A549 (cell line): ENCODE data around the gene HSD3B2.

ENCODE experiments used
- EHF ChIP-seq: fragments of 250-450 bp; sonication (Bioruptor Pico); IDR thresholded peaks from 2 replicates; pipeline ENCODE4 v1.5.0; 2020; ENCODE audit warnings: mild to moderate bottlenecking
- JUN ChIP-seq, 2 experiments: fragments of >200 bp; sonication (Bioruptor Twin); formaldehyde crosslinking; IDR thresholded peaks; 2 replicates in 1 of 2; 3 replicates in 1 of 2; pipeline ENCODE4 v1.6.1; 2016 to 2017
- JUNB ChIP-seq: fragments of >200 bp; sonication (Bioruptor Twin); formaldehyde crosslinking; IDR thresholded peaks from 2 replicates; pipeline ENCODE4 v1.6.1; 2016
- KDM1A ChIP-seq: fragments of 200-600 bp; sonication (generic); IDR thresholded peaks from 2 replicates; pipeline ENCODE4 v1.6.1; 2016; ENCODE audit warnings: low read depth, mild to moderate bottlenecking
- POLR2A ChIP-seq: IDR thresholded peaks from 2 replicates; pipeline ENCODE4 v1.6.1; 2012; ENCODE audit warnings: mild to moderate bottlenecking, low read length
- POLR2AphosphoS2 ChIP-seq: conservative IDR thresholded peaks from 2 replicates; pipeline ENCODE4 v1.6.1; 2012; ENCODE audit warnings: low read length, improper control_type of control experiment, inconsistent platforms
- RFX5 ChIP-seq: fragments of 450-650 bp; IDR thresholded peaks from 2 replicates; pipeline ENCODE4 v1.7.1; 2014; ENCODE audit warnings: antibody characterized with exemption, mild to moderate bottlenecking, moderate library complexity
- SMC3 ChIP-seq: fragments of >200 bp; sonication (Bioruptor Twin); formaldehyde crosslinking; IDR thresholded peaks from 3 replicates; pipeline ENCODE4 v1.6.1; 2018; ENCODE audit warnings: inconsistent platforms
- TF ChIP-seq, protein P1 (sequence below): fragments of >200 bp; sonication (Bioruptor Twin); formaldehyde crosslinking; IDR thresholded peaks from 3 replicates; pipeline ENCODE4 v1.5.1; 2016
- TF ChIP-seq, protein P2 (sequence below): IDR thresholded peaks from 2 replicates; pipeline ENCODE4 v1.6.1; 2012
- TF ChIP-seq, protein P3 (sequence below): fragments of 450-650 bp; IDR thresholded peaks from 2 replicates; pipeline ENCODE4 v1.6.1; 2014; ENCODE audit warnings: antibody characterized with exemption
- TF ChIP-seq, protein P4 (sequence below): fragments of 250-450 bp; sonication (Bioruptor Pico); IDR thresholded peaks from 2 replicates; pipeline ENCODE4 v1.5.0; 2021; ENCODE audit warnings: mild to moderate bottlenecking, moderate library complexity, borderline replicate concordance

DNA sequence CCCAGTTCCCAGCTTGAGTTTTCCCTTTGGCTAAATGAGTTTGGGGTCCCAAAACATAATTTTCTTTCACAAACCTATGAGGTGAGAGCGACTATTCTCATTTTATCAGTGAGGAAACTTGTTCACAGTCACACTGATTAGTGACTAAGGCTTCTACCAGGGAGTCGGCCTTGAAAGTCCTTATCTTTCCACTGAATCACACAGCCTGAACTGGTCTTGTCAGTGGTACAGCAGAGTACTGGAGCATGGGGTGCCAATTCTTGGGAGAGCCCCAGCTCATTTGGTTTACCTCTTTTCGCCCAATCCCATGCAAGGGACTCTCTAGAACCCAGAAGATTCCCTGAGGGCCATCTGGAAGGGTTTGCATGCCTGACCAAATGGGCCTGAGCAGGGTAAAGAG, 16.9 kb downstream of the HSD3B2 start:
- no peak for TF ChIP-seq EHF
- TF ChIP-seq JUNB, result no peak
- no peak for TF ChIP-seq KDM1A
- TF ChIP-seq, protein P1, sequence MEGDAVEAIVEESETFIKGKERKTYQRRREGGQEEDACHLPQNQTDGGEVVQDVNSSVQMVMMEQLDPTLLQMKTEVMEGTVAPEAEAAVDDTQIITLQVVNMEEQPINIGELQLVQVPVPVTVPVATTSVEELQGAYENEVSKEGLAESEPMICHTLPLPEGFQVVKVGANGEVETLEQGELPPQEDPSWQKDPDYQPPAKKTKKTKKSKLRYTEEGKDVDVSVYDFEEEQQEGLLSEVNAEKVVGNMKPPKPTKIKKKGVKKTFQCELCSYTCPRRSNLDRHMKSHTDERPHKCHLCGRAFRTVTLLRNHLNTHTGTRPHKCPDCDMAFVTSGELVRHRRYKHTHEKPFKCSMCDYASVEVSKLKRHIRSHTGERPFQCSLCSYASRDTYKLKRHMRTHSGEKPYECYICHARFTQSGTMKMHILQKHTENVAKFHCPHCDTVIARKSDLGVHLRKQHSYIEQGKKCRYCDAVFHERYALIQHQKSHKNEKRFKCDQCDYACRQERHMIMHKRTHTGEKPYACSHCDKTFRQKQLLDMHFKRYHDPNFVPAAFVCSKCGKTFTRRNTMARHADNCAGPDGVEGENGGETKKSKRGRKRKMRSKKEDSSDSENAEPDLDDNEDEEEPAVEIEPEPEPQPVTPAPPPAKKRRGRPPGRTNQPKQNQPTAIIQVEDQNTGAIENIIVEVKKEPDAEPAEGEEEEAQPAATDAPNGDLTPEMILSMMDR, result no peak
- no peak for TF ChIP-seq SMC3
- TF ChIP-seq, protein P2, sequence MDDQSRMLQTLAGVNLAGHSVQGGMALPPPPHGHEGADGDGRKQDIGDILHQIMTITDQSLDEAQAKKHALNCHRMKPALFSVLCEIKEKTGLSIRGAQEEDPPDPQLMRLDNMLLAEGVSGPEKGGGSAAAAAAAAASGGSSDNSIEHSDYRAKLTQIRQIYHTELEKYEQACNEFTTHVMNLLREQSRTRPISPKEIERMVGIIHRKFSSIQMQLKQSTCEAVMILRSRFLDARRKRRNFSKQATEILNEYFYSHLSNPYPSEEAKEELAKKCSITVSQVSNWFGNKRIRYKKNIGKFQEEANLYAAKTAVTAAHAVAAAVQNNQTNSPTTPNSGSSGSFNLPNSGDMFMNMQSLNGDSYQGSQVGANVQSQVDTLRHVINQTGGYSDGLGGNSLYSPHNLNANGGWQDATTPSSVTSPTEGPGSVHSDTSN, result no peak
- TF ChIP-seq RFX5, result no peak
- TF ChIP-seq, protein P3, sequence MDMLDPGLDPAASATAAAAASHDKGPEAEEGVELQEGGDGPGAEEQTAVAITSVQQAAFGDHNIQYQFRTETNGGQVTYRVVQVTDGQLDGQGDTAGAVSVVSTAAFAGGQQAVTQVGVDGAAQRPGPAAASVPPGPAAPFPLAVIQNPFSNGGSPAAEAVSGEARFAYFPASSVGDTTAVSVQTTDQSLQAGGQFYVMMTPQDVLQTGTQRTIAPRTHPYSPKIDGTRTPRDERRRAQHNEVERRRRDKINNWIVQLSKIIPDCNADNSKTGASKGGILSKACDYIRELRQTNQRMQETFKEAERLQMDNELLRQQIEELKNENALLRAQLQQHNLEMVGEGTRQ, result no peak
- no peak for TF ChIP-seq POLR2AphosphoS2
- TF ChIP-seq POLR2A, result no peak
- no peak for TF ChIP-seq JUN (IDR thresholded peaks at IDR 0.05)
- TF ChIP-seq, protein P4, sequence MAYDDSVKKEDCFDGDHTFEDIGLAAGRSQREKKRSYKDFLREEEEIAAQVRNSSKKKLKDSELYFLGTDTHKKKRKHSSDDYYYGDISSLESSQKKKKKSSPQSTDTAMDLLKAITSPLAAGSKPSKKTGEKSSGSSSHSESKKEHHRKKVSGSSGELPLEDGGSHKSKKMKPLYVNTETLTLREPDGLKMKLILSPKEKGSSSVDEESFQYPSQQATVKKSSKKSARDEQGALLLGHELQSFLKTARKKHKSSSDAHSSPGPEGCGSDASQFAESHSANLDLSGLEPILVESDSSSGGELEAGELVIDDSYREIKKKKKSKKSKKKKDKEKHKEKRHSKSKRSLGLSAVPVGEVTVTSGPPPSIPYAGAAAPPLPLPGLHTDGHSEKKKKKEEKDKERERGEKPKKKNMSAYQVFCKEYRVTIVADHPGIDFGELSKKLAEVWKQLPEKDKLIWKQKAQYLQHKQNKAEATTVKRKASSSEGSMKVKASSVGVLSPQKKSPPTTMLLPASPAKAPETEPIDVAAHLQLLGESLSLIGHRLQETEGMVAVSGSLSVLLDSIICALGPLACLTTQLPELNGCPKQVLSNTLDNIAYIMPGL (CRISPR knock-in tag), result no peak
